Smooth muscle cell (in vitro differentiated cells): ENCODE results near the gene SPINK13. TPM values are rescaled to one million over a fixed set of nuclear protein-coding genes. Genes with fewer than 3 reads are reported as not detected.

Experiments
- DNase-seq: peaks from one replicate; lab custom pipeline; 2025; ENCODE audit not compliant: unreplicated experiment; lab: John Stamatoyannopoulos, UW
- H2AFZ ChIP-seq: fragments of 200-600 bp; sonication (generic); 2 replicates; pipeline ENCODE4 v1.6.0; 2016; ENCODE audit warnings: antibody characterized with exemption, low read depth, mild to moderate bottlenecking
- H3F3A ChIP-seq: fragments of 200-600 bp; sonication (generic); 2 replicates; pipeline ENCODE4 v1.6.0; 2017; ENCODE audit warnings: antibody characterized with exemption, low read depth
- H3K27ac ChIP-seq: fragments of 200-600 bp; sonication (generic); 2 replicates; pipeline ENCODE4 v1.5.1; 2016; ENCODE audit warnings: low read depth, mild to moderate bottlenecking
- H3K27me3 ChIP-seq: fragments of 200-600 bp; sonication (generic); 2 replicates; pipeline ENCODE4 v1.6.1; 2016; ENCODE audit warnings: low read depth, mild to moderate bottlenecking
- H3K36me3 ChIP-seq: fragments of 200-600 bp; sonication (generic); 2 replicates; pipeline ENCODE4 v1.5.1; 2016; ENCODE audit warnings: low read depth
- H3K4me1 ChIP-seq: fragments of 200-600 bp; sonication (generic); 2 replicates; pipeline ENCODE4 v1.5.1; 2016; ENCODE audit warnings: low read depth
- H3K4me2 ChIP-seq: fragments of 200-600 bp; sonication (generic); 2 replicates; pipeline ENCODE4 v1.6.0; 2016; ENCODE audit warnings: mild to moderate bottlenecking
- H3K4me3 ChIP-seq: fragments of 200-600 bp; sonication (generic); 2 replicates; pipeline ENCODE4 v1.5.1; 2016; ENCODE audit warnings: mild to moderate bottlenecking
- H3K79me2 ChIP-seq: fragments of 200-600 bp; sonication (generic); 2 replicates; pipeline ENCODE4 v1.6.0; 2016; ENCODE audit warnings: low read depth, mild to moderate bottlenecking
- H3K9ac ChIP-seq: fragments of 200-600 bp; sonication (generic); 2 replicates; pipeline ENCODE4 v1.6.0; 2016; ENCODE audit warnings: low read depth
- H3K9me3 ChIP-seq: fragments of 200-600 bp; sonication (generic); replicated peaks from 2 replicates; pipeline ENCODE4 v1.5.1; 2016; ENCODE audit warnings: low read depth
- H4K20me1 ChIP-seq: fragments of 200-600 bp; sonication (generic); 2 replicates; pipeline ENCODE4 v1.6.0; 2016; ENCODE audit warnings: low read depth
- WGBS: methylation state at CpG from one replicate; pipeline ENCODE4 v1.1.7; 2016; ENCODE audit warnings: low lambda C conversion rate; 5-methylcytosine and 5-hydroxymethylcytosine counted together
- polyA plus RNA-seq: library from polyadenylated mRNA; unstranded; fragments of >200 nt; fragmentation: Nextera tagmentation; extraction: Ambion mirVana; gene quantifications from 2 replicates; pipeline ENCODE4 v1.2.1, GENCODE V29; 2016
- total RNA-seq: library from RNA; depleted of rRNA; stranded (reverse); fragments of >200 nt; gene quantifications from 2 replicates; pipeline ENCODE4 v1.2.3, GENCODE V29; 2014
- TF ChIP-seq, protein P1 (sequence below): fragments of 200-600 bp; sonication (generic); IDR thresholded peaks from 2 replicates; pipeline ENCODE4 v1.5.1; 2017; ENCODE audit warnings: borderline replicate concordance, mild to moderate bottlenecking, antibody characterized with exemption; ENCODE audit not compliant: insufficient read depth, poor library complexity, severe bottlenecking

SPINK13 gene
- total and polyA plus RNA-seq, 2 experiments from 2014 or later: not detected

DNA sequence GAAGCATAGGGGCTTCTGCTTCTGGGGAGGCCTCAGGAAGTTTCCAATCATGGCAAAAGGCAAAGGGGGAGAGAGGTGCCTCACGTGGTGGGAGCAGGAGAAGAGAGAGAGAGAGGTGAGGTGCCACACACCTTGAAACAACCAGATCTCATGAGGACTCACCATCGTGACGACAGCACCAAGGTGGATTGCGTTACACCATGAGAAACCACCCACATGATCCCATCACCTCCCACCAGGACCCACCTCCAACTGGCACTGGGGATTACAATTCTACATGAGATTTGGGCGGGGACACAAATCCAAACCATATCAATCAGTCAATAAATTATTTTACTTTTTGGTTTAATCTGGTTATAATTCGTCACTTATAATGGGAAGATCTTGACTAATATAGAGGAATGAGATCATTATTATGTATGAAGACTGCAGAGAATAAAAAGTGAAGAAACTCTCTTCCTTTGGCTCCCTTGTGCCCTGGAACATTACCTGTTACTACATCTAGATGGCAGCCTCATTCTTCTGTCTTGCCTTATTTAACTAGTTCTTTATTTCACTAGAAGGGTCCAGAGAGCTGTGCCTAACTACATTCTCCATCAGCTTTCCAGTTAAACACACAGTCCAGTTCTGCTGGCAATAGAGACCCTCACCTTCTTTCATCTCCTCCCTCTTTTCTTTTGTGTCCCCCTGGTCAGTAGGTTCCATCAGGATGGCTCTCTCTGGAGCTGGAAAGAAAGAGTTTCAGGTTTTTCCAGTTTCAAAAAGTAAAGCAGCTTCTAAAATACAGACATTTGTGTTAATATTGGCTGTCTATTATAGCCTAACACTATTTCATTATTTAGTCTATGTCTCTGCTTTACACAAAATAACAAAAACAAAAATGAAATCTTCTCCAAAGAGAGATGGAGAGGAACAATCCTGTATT, 21.9 kb downstream of the SPINK13 start:
- Histone ChIP-seq H2AFZ (no peak overlapping the region), H3K9me3 (no peaks in the 10 kb centered on the region), H3F3A (no peaks in the 10 kb centered on the region), H3K4me2 (no peak overlapping the region), H3K9ac (no peak overlapping the region), H3K4me1 (no peaks in the 10 kb centered on the region), H3K79me2 (no peaks in the 10 kb centered on the region), H3K27me3 (no peaks in the 10 kb centered on the region), H3K4me3 (no peak overlapping the region), H3K36me3 (no peaks in the 10 kb centered on the region), H3K27ac (no peak overlapping the region), H4K20me1 (no peaks in the 10 kb centered on the region)
- 45% methylated on average over 6 of the region's 6 CpGs for WGBS
- no peak for DNase-seq
- TF ChIP-seq, protein P1, sequence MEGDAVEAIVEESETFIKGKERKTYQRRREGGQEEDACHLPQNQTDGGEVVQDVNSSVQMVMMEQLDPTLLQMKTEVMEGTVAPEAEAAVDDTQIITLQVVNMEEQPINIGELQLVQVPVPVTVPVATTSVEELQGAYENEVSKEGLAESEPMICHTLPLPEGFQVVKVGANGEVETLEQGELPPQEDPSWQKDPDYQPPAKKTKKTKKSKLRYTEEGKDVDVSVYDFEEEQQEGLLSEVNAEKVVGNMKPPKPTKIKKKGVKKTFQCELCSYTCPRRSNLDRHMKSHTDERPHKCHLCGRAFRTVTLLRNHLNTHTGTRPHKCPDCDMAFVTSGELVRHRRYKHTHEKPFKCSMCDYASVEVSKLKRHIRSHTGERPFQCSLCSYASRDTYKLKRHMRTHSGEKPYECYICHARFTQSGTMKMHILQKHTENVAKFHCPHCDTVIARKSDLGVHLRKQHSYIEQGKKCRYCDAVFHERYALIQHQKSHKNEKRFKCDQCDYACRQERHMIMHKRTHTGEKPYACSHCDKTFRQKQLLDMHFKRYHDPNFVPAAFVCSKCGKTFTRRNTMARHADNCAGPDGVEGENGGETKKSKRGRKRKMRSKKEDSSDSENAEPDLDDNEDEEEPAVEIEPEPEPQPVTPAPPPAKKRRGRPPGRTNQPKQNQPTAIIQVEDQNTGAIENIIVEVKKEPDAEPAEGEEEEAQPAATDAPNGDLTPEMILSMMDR: peak; percentile 38

DNA sequence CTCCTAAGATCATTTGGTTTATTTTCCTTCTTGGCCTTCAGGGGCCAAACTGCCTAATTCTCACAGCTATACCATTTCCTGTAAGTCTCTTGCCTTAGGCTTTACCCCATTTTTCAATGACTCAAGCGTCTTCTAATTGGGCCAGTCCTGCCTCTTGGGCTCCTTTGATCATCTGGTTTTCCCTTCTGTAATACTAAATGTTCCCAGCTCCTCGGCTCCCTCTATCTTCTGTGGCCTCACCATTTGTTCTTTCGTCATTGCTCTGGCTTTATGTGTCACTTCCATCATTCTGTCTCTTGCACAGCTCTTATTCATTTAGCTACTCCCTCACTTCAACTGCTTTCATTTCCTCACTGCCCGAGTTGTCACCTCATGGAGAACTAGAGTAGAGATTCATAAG, 29.1 kb downstream of the SPINK13 start:
- H3K4me2 ChIP-seq: no peak overlapping the region
- no peaks in the 10 kb centered on the region for H3F3A ChIP-seq
- H4K20me1 ChIP-seq: no peaks in the 10 kb centered on the region
- H2AFZ ChIP-seq: no peak overlapping the region
- no peaks in the 10 kb centered on the region for H3K9me3 ChIP-seq
- H3K36me3 ChIP-seq: no peaks in the 10 kb centered on the region
- H3K9ac ChIP-seq: no peak overlapping the region
- H3K27me3 ChIP-seq: no peaks in the 10 kb centered on the region
- TF ChIP-seq, protein P1: no peak
- no peaks in the 10 kb centered on the region for H3K79me2 ChIP-seq
- no peak overlapping the region for H3K27ac ChIP-seq
- no peak overlapping the region for H3K4me3 ChIP-seq
- WGBS: 56% methylated on average over 4 of the region's 4 CpGs
- no peaks in the 10 kb centered on the region for H3K4me1 ChIP-seq
- no peak for DNase-seq

- 82% methylated on average over 1 of the region's 1 CpG for WGBS
- no peak overlapping the region for H3K27ac ChIP-seq
- DNase-seq: no peak
- no peak overlapping the region for H3K9ac ChIP-seq
- H3F3A ChIP-seq: no peaks in the 10 kb centered on the region
- H4K20me1 ChIP-seq: no peaks in the 10 kb centered on the region
- H2AFZ ChIP-seq: no peak overlapping the region
- no peak overlapping the region for H3K4me3 ChIP-seq
- TF ChIP-seq, protein P1: no peak
- no peaks in the 10 kb centered on the region for H3K4me1 ChIP-seq
- H3K27me3 ChIP-seq: no peaks in the 10 kb centered on the region
- no peak overlapping the region for H3K4me2 ChIP-seq
- no peaks in the 10 kb centered on the region for H3K79me2 ChIP-seq
- H3K9me3 ChIP-seq: no peaks in the 10 kb centered on the region
- no peaks in the 10 kb centered on the region for H3K36me3 ChIP-seq
These were observed 37.9 kb downstream of the SPINK13 start for GRCh38 chr5:148306446-148306845.

- Histone ChIP-seq H3K79me2 (no peaks in the 10 kb centered on the region), H3K36me3 (no peaks in the 10 kb centered on the region), H3K4me3 (no peak overlapping the region), H3K9ac (no peak overlapping the region), H3K27me3 (no peaks in the 10 kb centered on the region), H3K4me2 (no peak overlapping the region), H4K20me1 (no peaks in the 10 kb centered on the region), H3F3A (no peaks in the 10 kb centered on the region), H3K9me3 (no peaks in the 10 kb centered on the region), H3K27ac (no peak overlapping the region), H2AFZ (no peak overlapping the region), H3K4me1 (no peaks in the 10 kb centered on the region)
- TF ChIP-seq, protein P1: no peak
- WGBS: 88% methylated on average over 3 of the region's 3 CpGs
- no peak for DNase-seq
These were observed 40.4 kb downstream of the SPINK13 start for GRCh38 chr5:148309019-148309418.
